HepG2 (cell line): ENCODE measurements around the gene MTA1. TPM values are rescaled to one million over a fixed set of nuclear protein-coding genes. Genes with fewer than 3 reads are reported as not detected.

Source experiments
- BORCS8-MEF2B ChIP-seq: sonication (generic); formaldehyde crosslinking; IDR thresholded peaks from 2 replicates; pipeline ENCODE4 v1.8.0; 2022; ENCODE audit warnings: mild to moderate bottlenecking, missing genetic modification reagents
- MBNL3 ChIP-seq: fragments of 250-450 bp; sonication (Bioruptor Pico); conservative IDR thresholded peaks from 2 replicates; pipeline ENCODE4 v1.8.0; 2022; ENCODE audit warnings: mild to moderate bottlenecking, inconsistent platforms
- NR1H2 ChIP-seq: sonication (generic); formaldehyde crosslinking; IDR thresholded peaks from 2 replicates; pipeline ENCODE4 v1.8.1; 2022; ENCODE audit warnings: low read depth, missing genetic modification reagents, borderline replicate concordance
- SNAPC5 ChIP-seq: sonication (generic); formaldehyde crosslinking; IDR thresholded peaks from 2 replicates; pipeline ENCODE4 v1.8.1; 2023; ENCODE audit warnings: mild to moderate bottlenecking, missing genetic modification reagents, borderline replicate concordance
- TCF12 ChIP-seq, 2 experiments: fragments of 450-650 bp in 1 of 2; sonication (generic) in 1 of 2; formaldehyde crosslinking in 1 of 2; IDR thresholded peaks; 2 replicates each; pipeline versions ENCODE4 v1.6.1 to v1.8.0; 2017 to 2022; ENCODE audit warnings: antibody characterized with exemption in 1 of 2, mild to moderate bottlenecking in 1 of 2, missing genetic modification reagents in 1 of 2, moderate library complexity in 1 of 2
- ZBTB8A ChIP-seq: sonication (generic); formaldehyde crosslinking; IDR thresholded peaks from 2 replicates; pipeline ENCODE4 v1.4.0; 2020; ENCODE audit warnings: mild to moderate bottlenecking, low read depth, missing genetic modification reagents, borderline replicate concordance
- ZNF276 ChIP-seq: sonication (generic); formaldehyde crosslinking; IDR thresholded peaks from 2 replicates; pipeline ENCODE4 v1.4.0; 2020; ENCODE audit warnings: mild to moderate bottlenecking, low read depth, missing genetic modification reagents
- ZNF468 ChIP-seq: sonication (generic); formaldehyde crosslinking; IDR thresholded peaks from 2 replicates; pipeline ENCODE4 v1.8.0; 2022; ENCODE audit warnings: mild to moderate bottlenecking, moderate library complexity, missing genetic modification reagents
- ZNF513 ChIP-seq: sonication (generic); formaldehyde crosslinking; conservative IDR thresholded peaks from 2 replicates; pipeline ENCODE4 v1.5.0; 2020; ENCODE audit warnings: missing genetic modification reagents
- polyA plus RNA-seq, 8 experiments: library from polyadenylated mRNA; depleted of rRNA in 3 of 8; stranded (reverse) in 7 of 8; unstranded in 1 of 8; fragments of >200 nt; fragmentation: Illumina TruSeq in 4 of 8; extraction: Trizol in 4 of 8; gene quantifications; 2 replicates each; pipeline versions ENCODE4 v1.2.1 to v1.2.3, GENCODE V29; 2011 to 2016; ENCODE audit warnings: low read depth in 4 of 8, missing spikeins in 1 of 8, mixed read lengths in 1 of 8; ENCODE audit not compliant: insufficient read depth in 1 of 8
- total RNA-seq, 5 experiments: library from RNA; depleted of rRNA; stranded (reverse); fragments of >200 nt; fragmentation: Illumina TruSeq; extraction: Trizol; gene quantifications; 2 replicates each; pipeline ENCODE4 v1.2.3, GENCODE V29; 2016; ENCODE audit warnings: low read depth in 1 of 5
- TF ChIP-seq, protein P1 (sequence below): sonication (generic); formaldehyde crosslinking; IDR thresholded peaks from 2 replicates; pipeline ENCODE4 v1.5.0; 2020; ENCODE audit warnings: missing genetic modification reagents

The MTA1 gene
- total and polyA plus RNA-seq, 2 of the 13 experiments (the other 11 are each of a cell fraction or from before 2014, with no cell fraction given): 35.2 to 85.8 TPM

DNA sequence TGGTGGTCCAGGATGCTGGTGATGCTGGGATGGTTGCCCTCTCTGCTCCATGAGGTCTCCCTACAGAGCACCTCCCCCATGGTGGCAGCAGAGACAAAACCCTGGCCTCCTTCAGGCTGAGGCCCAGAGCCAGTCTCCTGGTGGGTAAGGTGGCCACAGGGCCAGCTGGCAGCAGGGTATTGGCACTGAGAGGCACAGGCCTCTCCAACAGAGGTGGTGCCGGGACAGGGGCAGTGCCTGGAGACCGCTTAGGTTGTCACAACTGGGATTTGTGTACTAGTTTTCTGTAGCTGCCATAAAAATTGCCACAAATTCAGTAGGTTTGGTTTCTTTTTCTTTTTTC is 6.1 kb upstream of the MTA1 start (continued):
- no peak for TF ChIP-seq ZBTB8A
- no peak for TF ChIP-seq SNAPC5 (CRISPR knock-in tag)
- TF ChIP-seq ZNF513: no peak
- TF ChIP-seq, protein P1, sequence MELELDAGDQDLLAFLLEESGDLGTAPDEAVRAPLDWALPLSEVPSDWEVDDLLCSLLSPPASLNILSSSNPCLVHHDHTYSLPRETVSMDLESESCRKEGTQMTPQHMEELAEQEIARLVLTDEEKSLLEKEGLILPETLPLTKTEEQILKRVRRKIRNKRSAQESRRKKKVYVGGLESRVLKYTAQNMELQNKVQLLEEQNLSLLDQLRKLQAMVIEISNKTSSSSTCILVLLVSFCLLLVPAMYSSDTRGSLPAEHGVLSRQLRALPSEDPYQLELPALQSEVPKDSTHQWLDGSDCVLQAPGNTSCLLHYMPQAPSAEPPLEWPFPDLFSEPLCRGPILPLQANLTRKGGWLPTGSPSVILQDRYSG: no peak
- TF ChIP-seq BORCS8-MEF2B (CRISPR knock-in tag): no peak
- TF ChIP-seq MBNL3 (CRISPR knock-in tag): no peak
- TF ChIP-seq NR1H2: no peak
- no peak for TF ChIP-seq TCF12 (IDR thresholded peaks at IDR 0.05)
- TF ChIP-seq TCF12 (CRISPR knock-in tag; IDR thresholded peaks at IDR 0.05): no peak
- TF ChIP-seq ZNF276 (CRISPR knock-in tag): no peak
- TF ChIP-seq ZNF468 (CRISPR knock-in tag): no peak
